ENCODE results near the gene BAIAP3. TPM values are rescaled to one million over a fixed set of nuclear protein-coding genes. Genes with fewer than 3 reads are reported as not detected.

Gene BAIAP3
- polyA plus RNA-seq, 4 donors, result 4.5 to 10.5 (median 7.0) TPM

GRCh38 chr16:1375741-1376410 lies 42.4 kb downstream of the BAIAP3 start:
- FAIRE-seq (no peak), DNase-seq (no peak)
- 92 to 95% (median 93%) methylated on average over 17 to 19 of the region's 19 CpGs for WGBS, 3 donors
- Histone ChIP-seq H3K9me3 (ENCODE audit: control insufficient read depth in 2 of 2, insufficient read depth in 1 of 2, low read depth in 1 of 2, low read length in 1 of 2) (no peaks in the 10 kb centered on the region), H3K27me3 (ENCODE audit: control insufficient read depth in 3 of 3, insufficient read depth in 3 of 3, low read length in 3 of 3) (no peaks in the 10 kb centered on the region), H3K4me3 (ENCODE audit: low read depth in 1 of 3, low read length in 3 of 3) (no peak overlapping the region), H3K36me3 (ENCODE audit: control insufficient read depth in 3 of 3, insufficient read depth in 2 of 3, low read depth in 1 of 3, low read length in 3 of 3) (peaks cover 0 to 61% (median 0%) of the 10 kb centered on the region in 3 donors), H3K4me1 (ENCODE audit: control insufficient read depth in 3 of 3, insufficient read depth in 2 of 3, low read depth in 1 of 3, low read length in 2 of 3) (peaks cover 0 to 8% (median 0%) of the 10 kb centered on the region in 3 donors), H3K27ac (ENCODE audit: low read depth in 1 of 3, low read length in 2 of 3) (no peak overlapping the region)

GRCh38 chr16:1377406-1378010 lies 44.1 kb downstream of the BAIAP3 start:
- Histone ChIP-seq H3K27ac (ENCODE audit: low read depth in 1 of 3, low read length in 2 of 3) (no peak overlapping the region), H3K27me3 (ENCODE audit: control insufficient read depth in 3 of 3, insufficient read depth in 3 of 3, low read length in 3 of 3) (no peaks in the 10 kb centered on the region), H3K4me1 (ENCODE audit: control insufficient read depth in 3 of 3, insufficient read depth in 2 of 3, low read depth in 1 of 3, low read length in 2 of 3) (peaks cover 0 to 8% (median 0%) of the 10 kb centered on the region in 3 donors), H3K9me3 (ENCODE audit: control insufficient read depth in 2 of 2, insufficient read depth in 1 of 2, low read depth in 1 of 2, low read length in 1 of 2) (no peaks in the 10 kb centered on the region), H3K36me3 (ENCODE audit: control insufficient read depth in 3 of 3, insufficient read depth in 2 of 3, low read depth in 1 of 3, low read length in 3 of 3) (peaks cover 0 to 64% (median 3%) of the 10 kb centered on the region in 3 donors), H3K4me3 (ENCODE audit: low read depth in 1 of 3, low read length in 3 of 3) (no peak overlapping the region)
- DNase-seq (no peak), FAIRE-seq (no peak)
- 90 to 97% (median 92%) methylated on average over 9 to 10 of the region's 10 CpGs for WGBS, 3 donors

- no peak for FAIRE-seq
- peaks cover 2 to 68% (median 3%) of the 10 kb centered on the region in 3 donors for H3K36me3 ChIP-seq (ENCODE audit: control insufficient read depth in 3 of 3, insufficient read depth in 2 of 3, low read depth in 1 of 3, low read length in 3 of 3)
- H3K4me3 ChIP-seq (ENCODE audit: low read depth in 1 of 3, low read length in 3 of 3), result no peak overlapping the region
- H3K4me1 ChIP-seq (ENCODE audit: control insufficient read depth in 3 of 3, insufficient read depth in 2 of 3, low read depth in 1 of 3, low read length in 2 of 3), result peaks cover 0 to 8% (median 0%) of the 10 kb centered on the region in 3 donors
- no peak for DNase-seq
- no peaks in the 10 kb centered on the region for H3K27me3 ChIP-seq (ENCODE audit: control insufficient read depth in 3 of 3, insufficient read depth in 3 of 3, low read length in 3 of 3)
- WGBS, 3 donors, result 93 to 95% (median 94%) methylated on average over 25 of the region's 25 CpGs
- no peak overlapping the region for H3K27ac ChIP-seq (ENCODE audit: low read depth in 1 of 3, low read length in 2 of 3)
- H3K9me3 ChIP-seq (ENCODE audit: control insufficient read depth in 2 of 2, insufficient read depth in 1 of 2, low read depth in 1 of 2, low read length in 1 of 2), result no peaks in the 10 kb centered on the region
Observed at GRCh38 chr16:1378087-1378803, 44.8 kb downstream of the BAIAP3 start.

- peak overlapping the region; percentile 13 to 45 (median 34) for H3K4me3 ChIP-seq (ENCODE audit: low read depth in 1 of 3, low read length in 3 of 3)
- H3K36me3 ChIP-seq (ENCODE audit: control insufficient read depth in 3 of 3, insufficient read depth in 2 of 3, low read depth in 1 of 3, low read length in 3 of 3), result peaks cover 3 to 74% (median 4%) of the 10 kb centered on the region in 3 donors
- FAIRE-seq (no peak), DNase-seq (peak; percentile 62 to 77)
- H3K27ac ChIP-seq (ENCODE audit: low read depth in 1 of 3, low read length in 2 of 3), result peak overlapping the region in 1 of 3 donors; percentile 85
- 7 to 8% (median 7%) methylated on average over 29 to 31 of the region's 31 CpGs for WGBS, 3 donors
- H3K27me3 ChIP-seq (ENCODE audit: control insufficient read depth in 3 of 3, insufficient read depth in 3 of 3, low read length in 3 of 3), result no peaks in the 10 kb centered on the region
- peaks cover 0 to 8% (median 0%) of the 10 kb centered on the region in 3 donors for H3K4me1 ChIP-seq (ENCODE audit: control insufficient read depth in 3 of 3, insufficient read depth in 2 of 3, low read depth in 1 of 3, low read length in 2 of 3)
- H3K9me3 ChIP-seq (ENCODE audit: control insufficient read depth in 2 of 2, insufficient read depth in 1 of 2, low read depth in 1 of 2, low read length in 1 of 2), result no peaks in the 10 kb centered on the region
Observed at GRCh38 chr16:1378804-1379303, 45.4 kb downstream of the BAIAP3 start.

- H3K27me3 ChIP-seq (ENCODE audit: control insufficient read depth in 3 of 3, insufficient read depth in 3 of 3, low read length in 3 of 3), result no peaks in the 10 kb centered on the region
- 1 to 3% (median 2%) methylated on average over 39 to 95 of the region's 95 CpGs for WGBS, 3 donors
- H3K4me1 ChIP-seq (ENCODE audit: control insufficient read depth in 3 of 3, insufficient read depth in 2 of 3, low read depth in 1 of 3, low read length in 2 of 3), result peaks cover 0 to 8% (median 0%) of the 10 kb centered on the region in 3 donors
- FAIRE-seq (no peak), DNase-seq (peak; percentile 56 to 72)
- H3K4me3 ChIP-seq (ENCODE audit: low read depth in 1 of 3, low read length in 3 of 3), result peak overlapping the region; percentile 34 to 45 (median 35)
- H3K9me3 ChIP-seq (ENCODE audit: control insufficient read depth in 2 of 2, insufficient read depth in 1 of 2, low read depth in 1 of 2, low read length in 1 of 2), result no peaks in the 10 kb centered on the region
- H3K36me3 ChIP-seq (ENCODE audit: control insufficient read depth in 3 of 3, insufficient read depth in 2 of 3, low read depth in 1 of 3, low read length in 3 of 3), result peaks cover 3 to 73% (median 6%) of the 10 kb centered on the region in 3 donors
- H3K27ac ChIP-seq (ENCODE audit: low read depth in 1 of 3, low read length in 2 of 3), result peak overlapping the region in 1 of 3 donors; percentile 85
Observed at GRCh38 chr16:1379304-1380076, 46.0 kb downstream of the BAIAP3 start.

GRCh38 chr16:1380195-1380594 lies 46.8 kb downstream of the BAIAP3 start:
- Histone ChIP-seq H3K36me3 (ENCODE audit: control insufficient read depth in 3 of 3, insufficient read depth in 2 of 3, low read depth in 1 of 3, low read length in 3 of 3) (peaks cover 3 to 73% (median 6%) of the 10 kb centered on the region in 3 donors), H3K4me3 (ENCODE audit: low read depth in 1 of 3, low read length in 3 of 3) (peak overlapping the region in 1 of 3 donors; percentile 35), H3K27me3 (ENCODE audit: control insufficient read depth in 3 of 3, insufficient read depth in 3 of 3, low read length in 3 of 3) (no peaks in the 10 kb centered on the region), H3K4me1 (ENCODE audit: control insufficient read depth in 3 of 3, insufficient read depth in 2 of 3, low read depth in 1 of 3, low read length in 2 of 3) (peaks cover 0 to 8% (median 0%) of the 10 kb centered on the region in 3 donors), H3K27ac (ENCODE audit: low read depth in 1 of 3, low read length in 2 of 3) (no peak overlapping the region), H3K9me3 (ENCODE audit: control insufficient read depth in 2 of 2, insufficient read depth in 1 of 2, low read depth in 1 of 2, low read length in 1 of 2) (no peaks in the 10 kb centered on the region)
- FAIRE-seq (no peak), DNase-seq (no peak)
- 71 to 82% (median 74%) methylated on average over 10 of the region's 10 CpGs for WGBS, 3 donors

GRCh38 chr16:1381612-1382406 lies 48.4 kb downstream of the BAIAP3 start:
- 86 to 93% (median 92%) methylated on average over 9 of the region's 9 CpGs for WGBS, 3 donors

More at GRCh38 chr16:1381612-1382406, 48.4 kb downstream of the BAIAP3 start:
- peaks cover 3 to 69% (median 6%) of the 10 kb centered on the region in 3 donors for H3K36me3 ChIP-seq (ENCODE audit: control insufficient read depth in 3 of 3, insufficient read depth in 2 of 3, low read depth in 1 of 3, low read length in 3 of 3)
- H3K4me3 ChIP-seq (ENCODE audit: low read depth in 1 of 3, low read length in 3 of 3), result no peak overlapping the region
- FAIRE-seq (no peak), DNase-seq (no peak)
- H3K9me3 ChIP-seq (ENCODE audit: control insufficient read depth in 2 of 2, insufficient read depth in 1 of 2, low read depth in 1 of 2, low read length in 1 of 2), result no peaks in the 10 kb centered on the region
- H3K27ac ChIP-seq (ENCODE audit: low read depth in 1 of 3, low read length in 2 of 3), result no peak overlapping the region
- H3K27me3 ChIP-seq (ENCODE audit: control insufficient read depth in 3 of 3, insufficient read depth in 3 of 3, low read length in 3 of 3), result no peaks in the 10 kb centered on the region
- peaks cover 0 to 8% (median 0%) of the 10 kb centered on the region in 3 donors for H3K4me1 ChIP-seq (ENCODE audit: control insufficient read depth in 3 of 3, insufficient read depth in 2 of 3, low read depth in 1 of 3, low read length in 2 of 3)

All from small intestine (tissue), 7 donors.